ENCODE results near the gene HELZ.
A peak's percentile ranks its signal among the peaks of the same experiment; 100 is the strongest.
"Not testable (repeated sequence)": the region's sequence is repeated elsewhere in the genome, so short reads cannot be mapped to it uniquely, and the experiment has no call there.

HELZ gene

DNA sequence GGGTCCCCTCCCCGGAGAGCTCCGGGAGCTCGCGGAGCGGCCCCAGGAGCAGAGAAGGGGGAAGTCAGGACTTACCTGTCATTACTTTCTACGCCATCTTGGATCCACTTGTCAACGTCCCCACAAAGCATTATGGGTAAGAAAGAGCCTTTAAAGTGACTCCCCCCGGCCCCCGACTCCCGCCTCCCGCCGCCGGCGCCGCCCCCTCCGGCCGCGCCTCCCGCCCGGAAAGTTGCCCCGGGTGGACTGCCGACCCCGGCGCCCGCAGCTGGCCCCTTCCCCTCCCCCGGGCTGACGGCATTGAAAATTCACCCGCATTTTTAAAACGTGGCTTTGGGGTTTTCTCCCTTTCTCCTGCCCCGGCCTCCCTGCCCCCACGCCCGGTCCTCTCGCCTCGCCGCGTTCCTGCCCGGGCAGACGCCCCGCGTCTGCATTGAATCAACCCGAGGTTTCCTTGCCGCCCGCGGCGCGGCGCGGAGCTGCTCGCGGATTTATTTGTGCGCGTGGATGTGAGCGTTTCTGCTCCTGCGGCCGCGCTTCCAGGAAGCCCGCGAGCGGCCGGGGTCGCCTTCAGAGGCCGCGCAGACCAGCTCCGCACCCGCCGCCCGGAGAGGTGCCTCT lies at the start of gene HELZ:
TSS of gene HELZ (minus strand) at position 124 of the 621 bp plus-strand sequence. CDS start 26,392 bp downstream, outside the sequence.
- DNase-seq, result peak; percentile 77

DNA sequence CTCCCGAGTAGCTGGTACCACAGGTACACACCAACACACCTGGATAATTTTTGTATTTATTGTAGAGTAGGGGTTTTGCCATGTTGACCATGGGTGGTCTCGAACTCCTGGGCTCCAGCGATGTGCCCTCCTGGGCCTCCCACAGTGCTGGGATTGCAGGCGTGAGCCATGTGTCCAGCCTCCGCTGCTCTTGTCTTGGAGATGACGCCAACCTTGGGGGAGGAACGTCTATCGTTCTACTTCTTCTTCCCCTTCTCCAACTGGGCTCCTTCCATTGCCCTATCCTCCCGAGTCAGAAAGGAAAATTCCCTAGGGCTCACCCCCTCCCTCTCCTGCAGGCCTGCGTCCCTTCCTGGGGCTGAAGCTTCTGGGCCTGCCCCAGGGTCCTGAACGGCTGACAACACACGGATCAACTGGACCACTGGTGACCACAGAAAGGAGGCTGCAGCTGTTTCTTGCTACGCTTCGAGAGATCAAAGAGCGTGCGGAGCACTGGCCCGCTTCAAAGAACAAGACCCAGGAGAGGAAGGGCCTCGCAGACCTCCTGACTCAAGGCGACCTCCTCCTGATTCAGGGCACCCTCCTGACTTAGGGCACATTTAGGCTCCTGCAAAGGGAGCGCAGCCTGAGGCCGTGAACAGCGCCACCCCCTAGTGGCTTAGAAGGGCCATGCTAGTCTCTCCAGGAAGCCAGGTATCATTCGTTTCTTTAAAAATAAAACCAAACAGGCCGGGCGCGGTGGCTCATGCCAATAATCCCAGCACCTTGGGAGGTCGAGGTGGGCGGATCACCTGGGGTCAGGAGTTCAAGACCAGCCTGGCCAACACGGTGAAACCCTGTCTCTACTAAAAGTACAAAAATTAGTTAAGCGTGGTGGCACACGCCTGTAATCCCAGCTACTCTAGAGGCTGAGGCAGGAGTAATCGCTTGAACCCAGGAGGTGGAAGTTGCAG lies 48.5 kb upstream of the HELZ start:
- no peak for DNase-seq

DNA sequence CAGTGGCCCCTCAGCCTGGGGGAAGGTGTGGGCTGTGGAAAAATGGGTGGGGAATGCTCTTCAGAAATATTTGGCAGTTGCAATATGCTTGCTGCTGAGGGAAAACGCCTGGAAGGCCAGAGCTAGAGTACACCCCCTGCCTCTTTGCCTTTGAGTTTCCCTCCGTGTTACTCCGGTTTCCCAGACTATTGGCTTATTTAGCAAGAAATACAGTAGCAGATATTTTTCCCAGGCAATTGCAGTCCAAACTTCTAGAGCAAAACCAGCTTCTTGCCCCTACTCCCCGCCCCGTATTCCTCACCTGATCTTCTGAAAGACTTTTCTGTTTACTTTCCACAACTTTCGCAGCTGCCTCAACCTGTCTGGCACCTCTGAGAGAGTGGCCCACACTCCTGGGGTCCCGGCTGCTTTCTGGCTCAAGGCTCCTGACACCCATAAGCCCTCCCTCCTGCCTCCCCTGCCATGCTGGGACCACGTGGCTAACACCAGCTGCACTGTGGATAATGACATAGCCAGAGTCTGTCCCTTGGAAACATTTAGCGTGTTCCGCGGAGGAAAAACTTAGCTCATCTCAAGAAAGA lies 45.8 kb upstream of the HELZ start:
- no peak for DNase-seq

GRCh38 chr17:67290244-67290643 lies 45.2 kb upstream of the HELZ start:
- no peak for DNase-seq

- DNase-seq, result no peak
These were observed 44.3 kb upstream of the HELZ start for GRCh38 chr17:67289181-67289876.

- not testable (repeated sequence) for DNase-seq
These were observed 41.8 kb upstream of the HELZ start for GRCh38 chr17:67286826-67287225.

DNA sequence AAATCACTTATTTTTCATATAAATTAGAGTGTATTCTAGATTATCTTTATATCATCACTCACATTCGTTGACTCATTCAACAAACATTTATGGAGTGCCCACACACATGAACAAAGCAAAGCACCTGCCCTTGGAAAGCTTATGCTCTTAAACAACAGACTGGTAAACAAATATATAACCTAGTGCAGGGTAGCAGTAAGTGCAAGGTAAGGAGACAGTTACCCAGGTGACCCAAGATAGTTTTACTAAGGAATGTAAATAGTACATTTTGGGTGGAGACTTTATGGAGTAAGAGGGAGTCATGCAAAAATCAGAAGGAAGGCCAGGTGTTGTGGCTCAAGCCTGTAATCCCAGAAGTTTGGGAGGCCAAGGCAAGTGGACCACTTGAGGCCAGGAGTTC lies 40.4 kb upstream of the HELZ start:
- no peak for DNase-seq

- DNase-seq, result no peak
These were observed 38.9 kb upstream of the HELZ start for GRCh38 chr17:67283731-67284516.

GRCh38 chr17:67281743-67282142 lies 36.7 kb upstream of the HELZ start:
- no peak for DNase-seq

GRCh38 chr17:67281053-67281452 lies 36.1 kb upstream of the HELZ start:
- peak; percentile 88 for DNase-seq

DNA sequence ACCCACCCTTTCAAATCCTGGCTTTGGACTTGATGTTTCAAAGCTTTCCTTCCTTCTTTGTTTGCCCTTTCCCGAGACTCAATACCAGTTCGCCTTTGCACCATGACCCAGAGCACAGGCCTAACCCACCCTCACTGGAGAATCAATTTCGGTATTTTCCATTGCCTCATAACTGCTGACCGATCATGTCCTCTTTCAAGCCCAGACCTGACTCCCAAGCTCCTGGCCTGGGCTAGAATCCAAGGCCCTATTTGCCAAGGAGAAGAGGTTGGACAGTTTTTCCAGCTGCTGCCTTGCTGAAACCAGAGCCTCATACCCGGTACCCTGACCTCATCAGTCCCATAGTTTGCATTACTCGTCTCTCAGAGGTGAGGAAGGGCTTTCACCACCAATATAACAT lies 35.3 kb upstream of the HELZ start:
- no peak for DNase-seq

GRCh38 chr17:67279115-67279514 lies 34.1 kb upstream of the HELZ start:
- no peak for DNase-seq

DNA sequence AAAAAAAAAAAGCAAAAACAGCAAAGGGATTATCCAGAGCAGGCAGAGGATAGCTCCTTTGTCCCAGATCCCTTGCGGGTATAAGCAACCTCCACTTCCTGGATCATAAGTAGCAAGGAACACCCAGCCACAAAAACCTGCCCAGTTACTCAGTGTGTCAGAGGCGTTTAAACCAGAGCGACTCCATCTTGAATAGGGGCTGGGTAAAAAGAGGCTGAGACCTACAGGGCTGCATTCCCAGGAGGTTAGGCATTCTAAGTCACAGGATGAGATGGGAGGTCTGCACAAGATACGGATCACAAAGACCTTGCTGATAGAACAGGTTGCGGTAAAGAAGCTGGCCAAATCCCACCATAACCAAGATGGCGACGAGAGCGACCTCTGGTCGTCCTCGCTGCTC lies 33.4 kb upstream of the HELZ start:
- no peak for DNase-seq

GRCh38 chr17:67276075-67276474 lies 31.1 kb upstream of the HELZ start:
- no peak for DNase-seq

DNA sequence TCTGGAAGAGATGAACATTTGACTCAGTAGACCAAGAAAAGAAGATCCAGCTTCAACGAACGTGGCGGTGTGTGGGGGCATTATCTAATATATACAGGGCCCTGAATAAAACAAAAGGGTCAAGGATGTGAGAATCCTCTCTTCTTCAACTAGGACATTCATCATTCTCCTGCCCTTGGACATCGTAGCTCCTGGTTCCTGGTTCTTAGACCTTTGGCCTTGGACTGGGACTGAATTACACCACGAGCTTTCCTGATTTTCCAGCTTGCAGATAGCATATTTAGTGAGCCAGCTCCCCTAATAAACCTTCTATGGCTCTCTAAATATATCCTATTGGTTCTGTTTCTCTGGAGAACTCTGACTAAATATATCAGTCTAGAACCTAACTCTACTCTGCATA lies 29.5 kb upstream of the HELZ start:
- DNase-seq, result no peak

DNA sequence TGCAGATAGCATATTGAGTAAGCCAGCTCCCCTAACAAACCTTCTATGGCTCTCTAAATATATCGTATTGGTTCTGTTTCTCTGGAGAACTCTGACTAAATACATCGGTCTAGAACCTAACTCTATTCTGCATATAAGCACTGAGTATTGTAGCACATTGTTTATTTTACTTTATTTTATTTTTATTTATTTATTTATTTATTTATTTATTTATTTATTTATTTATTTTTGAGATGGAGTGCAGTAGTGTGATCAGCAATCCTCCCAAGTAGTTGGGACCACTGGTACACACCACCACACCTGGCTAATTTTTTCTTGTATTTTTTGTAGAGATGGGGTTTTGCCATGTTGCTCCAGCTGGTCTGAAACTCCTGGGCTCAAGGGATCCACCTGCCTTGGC lies 28.9 kb upstream of the HELZ start:
- DNase-seq, result no peak

DNA sequence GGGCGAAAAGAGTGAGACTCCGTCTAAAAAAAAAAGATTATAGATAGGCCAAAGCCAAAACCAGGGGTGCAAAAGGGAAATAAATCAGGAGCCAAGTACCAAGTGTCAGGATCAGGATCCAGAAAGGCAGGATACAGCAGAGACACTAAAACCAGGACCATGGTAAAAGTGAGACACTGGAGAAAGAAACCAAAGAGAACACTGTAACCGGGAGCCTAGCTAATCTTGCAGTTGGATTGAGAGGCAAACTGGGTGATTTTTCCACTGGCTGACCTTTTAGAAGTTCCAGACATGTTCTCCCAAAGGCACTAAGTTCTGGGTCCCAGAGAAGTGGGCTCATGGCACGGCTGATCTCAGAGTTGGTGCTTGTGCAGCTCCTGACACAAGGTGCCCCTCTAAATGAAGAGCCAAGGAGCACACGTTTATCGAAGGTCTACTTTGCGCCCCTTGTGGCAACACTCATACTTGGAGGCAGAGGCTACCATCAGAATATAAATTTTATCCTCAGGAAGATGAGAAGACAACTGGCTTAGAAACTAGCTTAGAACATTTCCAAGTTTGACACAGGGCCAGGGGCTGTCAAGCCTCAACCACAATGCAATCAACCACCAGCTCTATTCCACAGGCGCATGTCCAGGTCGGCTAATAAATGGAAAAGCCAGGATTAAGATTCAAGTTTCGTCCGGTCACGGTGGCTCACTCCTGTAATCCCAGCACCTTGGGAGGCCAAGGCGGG lies 27.5 kb upstream of the HELZ start:
- DNase-seq, result no peak

GRCh38 chr17:67271187-67271586 lies 26.2 kb upstream of the HELZ start:
- DNase-seq, result not testable (repeated sequence)

DNA sequence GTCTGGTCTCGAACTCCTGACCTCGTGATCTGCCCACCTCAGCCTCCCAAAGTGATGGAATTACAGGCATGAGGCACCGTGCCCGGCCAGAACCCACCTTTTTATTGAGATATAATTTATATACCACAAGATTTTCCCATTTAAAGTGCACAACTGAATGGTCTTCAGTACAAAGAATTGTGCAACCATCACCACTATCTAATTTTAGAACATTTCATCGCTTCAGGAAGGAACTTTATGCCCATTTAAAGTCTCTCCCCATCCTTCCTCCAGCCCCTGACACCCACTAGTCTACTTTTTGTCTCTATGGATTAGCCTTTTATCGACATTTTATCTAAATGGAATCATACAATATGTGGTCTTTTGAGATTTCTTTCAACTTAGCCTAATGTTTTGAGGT lies 25.4 kb upstream of the HELZ start:
- DNase-seq, result no peak

DNA sequence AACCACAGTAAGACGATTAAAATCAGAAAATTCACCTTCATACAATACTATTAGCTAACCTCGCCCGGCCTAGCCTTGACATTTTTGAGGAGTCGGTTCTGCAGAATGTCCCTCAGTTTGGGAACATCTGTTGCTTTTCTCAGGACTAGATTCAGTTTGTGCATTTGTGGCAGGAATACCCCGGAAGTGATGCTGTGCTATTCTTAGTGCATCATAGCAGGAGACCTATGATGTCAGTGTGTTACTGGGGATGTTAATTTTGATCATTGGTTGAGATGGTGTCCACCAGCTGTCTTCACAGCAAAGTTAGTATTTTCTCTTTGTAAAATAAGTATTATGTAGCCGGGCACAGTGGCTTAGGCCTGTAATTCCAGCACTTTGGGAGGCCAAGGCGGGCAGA lies 21.5 kb upstream of the HELZ start:
- DNase-seq, result no peak

DNA sequence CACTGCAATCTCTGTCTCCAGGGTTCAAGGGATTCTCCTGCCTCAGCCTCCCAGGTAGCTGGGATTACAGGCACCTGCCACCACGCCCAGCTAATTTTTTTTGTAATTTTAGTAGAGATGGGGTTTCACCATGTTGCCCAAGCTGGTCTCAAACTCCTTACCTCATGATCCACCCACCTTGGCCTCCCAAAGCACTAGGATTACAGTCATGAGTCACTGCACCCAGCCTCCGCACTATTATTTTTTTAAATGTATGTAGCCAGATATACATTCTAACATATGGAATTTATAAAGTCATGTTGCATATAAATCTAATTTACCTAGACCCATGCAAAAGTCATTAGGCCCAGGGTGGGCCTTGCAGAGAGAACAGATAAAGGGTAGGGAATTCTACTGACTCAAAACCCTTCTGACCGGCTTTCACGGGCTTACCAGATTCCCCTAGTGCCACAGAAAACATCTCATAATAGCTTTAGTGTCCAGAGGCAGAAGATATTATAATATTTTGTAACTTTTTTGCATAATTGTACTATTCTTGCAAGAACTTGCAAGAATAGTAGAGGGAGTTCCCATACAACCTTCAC lies 20.5 kb upstream of the HELZ start:
- no peak for DNase-seq
